ENCODE measurements around the gene ANKRD12. TPM values are rescaled to one million over a fixed set of nuclear protein-coding genes. Genes with fewer than 3 reads are reported as not detected.

ANKRD12 gene
- total RNA-seq, 1 experiment from 2014 or later: 24.1 TPM

DNA sequence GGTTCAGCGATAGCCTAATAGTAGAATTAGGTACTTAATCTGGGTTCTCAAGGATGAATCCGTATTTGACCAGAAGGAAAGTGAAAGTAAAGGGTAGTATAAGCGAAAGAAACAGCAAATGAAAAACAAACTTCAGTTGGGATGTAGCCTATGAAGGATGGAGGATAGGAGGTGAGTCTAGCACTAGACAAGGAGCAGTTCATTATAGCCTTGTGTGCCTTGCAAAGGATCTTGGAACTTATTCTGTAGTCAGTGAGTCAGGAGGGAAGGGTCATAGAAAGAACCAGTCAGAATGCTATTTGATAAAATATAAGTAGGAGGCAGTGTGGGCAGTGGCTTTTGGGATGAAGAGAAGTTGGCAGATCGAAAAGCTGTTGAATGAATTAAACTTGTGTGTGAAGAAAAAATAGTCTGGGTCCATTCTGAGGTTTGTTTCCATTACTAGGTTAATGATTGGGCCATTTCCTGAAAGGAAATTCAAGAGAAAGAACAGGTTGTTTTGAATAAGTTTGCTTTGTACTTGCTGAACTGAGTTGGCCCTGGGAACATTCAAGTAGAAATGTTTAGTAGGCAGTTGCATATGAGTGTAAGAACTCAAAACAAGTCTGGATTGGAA is 48.5 kb downstream of the ANKRD12 start:
- DNase-seq (ENCODE audit: low spot score): no peak

GRCh38 chr18:9188359-9189231 is 52.0 kb downstream of the ANKRD12 start:
- DNase-seq (ENCODE audit: low spot score): no peak

DNA sequence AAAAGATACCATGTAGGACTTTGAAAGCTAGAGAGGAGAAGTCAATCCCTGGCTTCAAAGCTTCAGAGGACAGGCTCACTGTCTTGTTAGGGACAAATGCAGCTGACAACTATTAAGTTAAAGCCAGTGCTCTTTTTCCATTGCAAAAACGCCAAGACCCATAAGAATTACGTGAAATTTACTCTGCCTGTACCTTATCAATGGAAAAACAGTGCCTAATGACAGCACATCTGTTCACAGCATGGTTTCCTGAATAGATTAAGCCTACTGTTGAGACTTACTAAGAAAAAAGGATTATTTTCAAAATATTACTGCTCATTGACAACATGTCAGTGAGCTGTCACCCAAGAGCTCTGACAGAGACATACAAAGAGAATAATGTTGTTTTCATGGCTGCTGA is 52.9 kb downstream of the ANKRD12 start:
- DNase-seq (ENCODE audit: low spot score): no peak

- DNase-seq (ENCODE audit: low spot score): no peak
Measured at GRCh38 chr18:9191658-9192256, 55.2 kb downstream of the ANKRD12 start.

GRCh38 chr18:9193031-9193430 is 56.5 kb downstream of the ANKRD12 start:
- DNase-seq (ENCODE audit: low spot score): no peak

- no peak for DNase-seq (ENCODE audit: low spot score)
Measured at GRCh38 chr18:9196568-9196967, 60.0 kb downstream of the ANKRD12 start.

DNA sequence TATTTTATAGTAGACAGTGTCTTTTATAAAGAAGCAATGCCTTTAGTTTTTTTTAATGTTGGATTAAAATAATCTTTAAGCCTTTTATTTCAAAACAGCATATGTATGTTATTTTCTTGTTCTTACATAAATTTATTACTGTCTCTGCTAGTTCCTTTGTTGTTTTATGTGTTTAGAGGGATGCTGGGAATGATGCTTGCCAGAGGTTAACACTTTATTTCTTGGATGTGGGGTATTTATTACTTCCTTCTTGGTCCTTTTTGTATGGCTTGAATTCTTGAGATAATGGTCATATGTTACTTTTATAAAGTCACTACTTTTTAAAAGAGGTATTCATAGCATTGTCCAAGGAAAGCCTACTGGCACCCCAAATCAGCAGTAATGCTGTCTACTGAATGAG is 63.1 kb downstream of the ANKRD12 start:
- no peak for DNase-seq (ENCODE audit: low spot score)

- no peak for DNase-seq (ENCODE audit: low spot score)
Measured at GRCh38 chr18:9201224-9201623, 64.6 kb downstream of the ANKRD12 start.

DNA sequence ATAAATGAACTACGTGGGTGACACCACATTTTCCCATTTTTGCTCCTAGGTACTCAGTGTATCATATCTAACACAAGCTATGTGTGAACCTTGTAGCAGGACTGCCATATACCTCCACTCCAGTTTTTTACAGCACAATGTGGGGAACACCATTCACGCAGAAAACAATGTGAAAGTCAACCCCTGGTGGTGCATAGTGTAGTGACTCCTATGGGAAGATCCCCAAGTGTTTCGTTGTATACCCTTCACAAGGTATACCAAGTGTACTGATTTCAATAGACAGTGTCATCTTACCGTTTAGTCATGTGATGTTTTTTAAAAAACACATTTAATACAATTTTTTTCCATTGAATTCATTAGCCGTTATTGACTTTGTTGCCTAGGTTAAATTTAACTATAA is 68.1 kb downstream of the ANKRD12 start:
- no peak for DNase-seq (ENCODE audit: low spot score)

DNA sequence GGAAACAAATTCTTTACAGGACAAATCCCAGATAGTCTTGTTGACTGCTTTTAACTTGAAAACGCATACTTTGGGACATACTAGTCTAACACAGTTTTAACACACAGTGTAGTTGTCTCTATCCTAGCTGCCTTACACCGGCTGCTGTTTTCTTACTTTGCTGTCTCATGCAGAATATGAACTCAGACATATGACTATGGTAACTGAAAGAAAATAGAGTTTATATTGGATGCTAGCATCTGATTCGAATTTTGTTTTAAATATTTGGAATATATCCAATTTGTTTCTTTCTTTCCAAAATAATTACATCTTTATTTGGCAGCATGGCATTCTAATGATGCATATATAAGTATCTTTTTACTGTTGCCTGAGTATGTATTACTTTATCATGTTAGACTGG is 69.8 kb downstream of the ANKRD12 start:
- DNase-seq (ENCODE audit: low spot score): no peak

DNA sequence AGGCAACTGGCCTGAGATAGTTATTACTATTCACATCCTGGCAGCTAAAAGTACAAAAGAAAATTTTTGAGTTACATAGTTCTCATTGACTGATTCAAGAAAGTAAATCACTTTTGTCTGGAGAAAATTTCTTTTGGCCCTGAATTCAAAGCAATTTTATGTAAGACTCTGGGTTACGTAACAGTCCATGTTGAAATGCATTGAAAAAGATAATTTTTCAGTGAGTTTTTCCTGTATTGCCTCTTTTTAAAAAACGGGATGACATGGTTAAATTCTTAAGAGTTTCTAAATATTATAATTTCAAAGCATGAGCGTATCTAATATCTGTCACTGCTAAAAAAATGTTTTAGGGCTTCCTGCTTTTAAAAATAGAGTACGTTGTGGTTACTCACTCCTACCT is 72.7 kb downstream of the ANKRD12 start:
- DNase-seq (ENCODE audit: low spot score): no peak

DNA sequence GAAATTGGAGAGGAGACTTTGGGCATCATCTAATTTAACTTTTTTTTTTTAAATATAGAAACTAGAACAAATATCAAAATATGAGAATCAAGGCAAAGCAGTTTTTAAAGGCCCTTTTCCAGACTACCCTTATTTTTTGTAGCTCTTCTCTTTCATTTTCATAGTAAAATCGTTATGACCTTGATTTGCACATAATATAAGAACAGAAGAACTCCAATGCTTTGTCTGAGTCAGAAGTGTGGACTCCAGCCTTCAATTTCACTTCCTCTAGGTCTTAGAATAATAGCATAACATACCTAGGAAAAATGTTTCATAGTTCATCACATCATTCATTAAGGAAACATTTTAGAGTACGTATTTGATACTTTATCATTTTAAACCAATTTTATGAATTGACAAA is 74.4 kb downstream of the ANKRD12 start:
- no peak for DNase-seq (ENCODE audit: low spot score)

DNA sequence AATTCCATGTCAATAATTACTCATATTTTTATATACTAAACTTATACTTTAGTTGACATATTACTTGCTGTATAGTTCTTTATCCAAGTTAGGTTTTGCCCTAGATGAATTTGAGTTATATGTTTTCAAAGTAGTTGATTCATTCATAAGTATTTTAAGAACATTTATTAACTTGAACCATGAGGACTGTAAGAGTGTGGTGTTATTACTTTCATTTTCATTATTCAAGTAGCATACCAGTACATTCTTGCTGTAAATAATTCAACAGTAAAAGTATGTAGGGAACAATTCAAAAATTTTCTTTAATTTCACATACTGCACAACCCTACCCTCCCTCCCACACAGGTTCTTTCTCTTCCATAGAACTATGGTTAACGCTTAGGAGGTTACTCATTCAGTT is 75.4 kb downstream of the ANKRD12 start:
- DNase-seq (ENCODE audit: low spot score): no peak

GRCh38 chr18:9215221-9215933 is 78.8 kb downstream of the ANKRD12 start:
- DNase-seq (ENCODE audit: low spot score): no peak

GRCh38 chr18:9216459-9216858 is 79.9 kb downstream of the ANKRD12 start:
- no peak for DNase-seq (ENCODE audit: low spot score)

DNA sequence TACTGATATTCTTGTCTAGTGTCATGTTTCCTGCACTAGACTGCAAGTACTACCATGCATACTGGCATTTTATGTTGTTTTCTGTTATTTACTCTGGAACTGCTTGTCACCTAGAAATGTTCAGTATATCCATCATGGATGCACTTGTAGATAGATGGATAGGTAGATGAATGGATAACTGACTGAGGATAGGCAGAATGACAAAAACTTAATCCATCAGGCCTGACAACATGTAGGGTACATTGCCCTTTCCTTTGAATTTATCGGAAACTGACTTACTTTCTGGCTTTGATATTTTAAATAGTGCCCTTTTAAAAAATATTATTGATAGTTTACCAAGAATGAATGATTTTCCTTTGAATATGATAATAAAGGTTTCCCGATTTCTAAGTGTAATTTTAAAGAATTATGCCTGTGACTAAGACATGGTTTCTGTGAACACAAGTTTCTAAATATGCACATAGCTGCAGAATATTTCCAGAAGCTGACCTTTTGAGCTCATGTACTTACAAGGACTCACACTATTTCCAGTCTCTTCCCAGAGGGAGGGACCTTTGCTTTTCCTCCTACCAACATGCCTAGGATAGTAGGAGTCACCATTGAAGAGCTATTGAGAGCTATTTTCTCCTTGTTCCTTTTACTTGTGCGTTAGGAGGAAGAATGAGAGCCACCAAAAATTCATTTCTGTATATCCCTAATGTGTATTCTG is 81.3 kb downstream of the ANKRD12 start:
- no peak for DNase-seq (ENCODE audit: low spot score)

DNA sequence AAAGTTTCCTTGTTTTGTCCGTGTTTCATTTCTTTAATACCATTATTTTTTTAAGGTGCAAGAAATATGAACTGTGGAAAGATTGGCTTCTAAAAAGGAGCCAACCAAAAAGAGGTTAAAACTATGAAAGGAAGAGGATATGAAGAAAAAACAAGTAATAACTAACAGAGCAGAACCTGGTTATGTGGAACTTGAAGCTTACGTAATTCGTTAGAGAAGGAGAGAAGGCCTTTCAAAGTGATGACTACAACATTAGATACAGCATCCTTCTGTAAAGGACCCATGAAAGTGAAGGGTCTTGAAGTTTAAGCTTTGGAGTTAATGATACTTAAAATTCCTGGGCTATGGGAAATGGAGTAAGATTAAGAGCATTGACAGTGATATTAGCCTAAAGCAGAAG is 84.5 kb downstream of the ANKRD12 start:
- no peak for DNase-seq (ENCODE audit: low spot score)

DNA sequence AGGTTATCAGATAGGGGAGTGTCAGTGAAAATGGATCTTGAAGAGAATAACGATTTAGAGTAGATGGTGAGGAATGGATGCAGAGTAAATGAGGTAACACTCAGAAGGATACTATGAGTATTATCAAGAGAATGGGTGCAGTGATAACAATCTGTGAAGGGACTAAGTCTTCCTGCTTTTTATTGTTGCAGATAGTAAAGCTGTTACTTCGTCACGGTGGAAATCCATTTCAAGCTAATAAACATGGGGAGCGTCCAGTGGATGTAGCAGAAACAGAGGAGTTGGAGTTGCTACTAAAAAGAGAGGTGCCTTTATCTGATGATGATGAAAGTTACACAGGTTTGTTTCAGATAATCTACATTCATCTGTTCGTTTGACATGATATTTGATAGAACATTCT is 85.1 kb downstream of the ANKRD12 start:
- no peak for DNase-seq (ENCODE audit: low spot score)

- DNase-seq (ENCODE audit: low spot score): no peak
Measured at GRCh38 chr18:9223356-9223755, 86.8 kb downstream of the ANKRD12 start.

DNA sequence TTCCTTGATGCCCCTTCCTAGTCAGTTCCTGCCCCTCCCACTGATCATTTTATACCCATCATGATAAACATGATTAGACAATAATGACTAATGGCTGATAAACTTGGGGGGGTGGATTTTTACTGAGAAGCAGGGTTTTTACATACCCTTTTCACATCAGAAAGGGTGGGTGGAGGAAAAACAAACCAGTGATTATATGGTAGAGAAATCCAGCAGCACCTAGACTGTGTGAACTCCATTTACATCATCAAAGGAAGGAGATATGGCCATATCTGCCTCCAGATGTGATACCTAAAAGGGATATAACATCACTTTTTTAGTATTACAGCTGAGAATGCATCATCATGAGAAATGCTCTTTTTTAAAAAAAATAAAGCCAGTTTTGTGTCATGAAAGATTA is 89.9 kb downstream of the ANKRD12 start:
- DNase-seq (ENCODE audit: low spot score): no peak

GRCh38 chr18:9231852-9232486 is 95.4 kb downstream of the ANKRD12 start:
- DNase-seq (ENCODE audit: low spot score): no peak
